BLaER1 treated with 17β-estradiol and CSF1 and Interleukin-3, amounts not matched to agents 10 nM and 100 nM (cell line): ENCODE data around the gene RASGRP4.
"Not testable (repeated sequence)": the region's sequence is repeated elsewhere in the genome, so short reads cannot be mapped to it uniquely, and the experiment has no call there.

Experiments
- H3K27ac ChIP-seq, 11 experiments: shearing (Covaris generic); formaldehyde crosslinking; 2 replicates each; pipeline ENCODE4 v1.8.1; 2022
- H3K27me3 ChIP-seq, 11 experiments: shearing (Covaris generic); formaldehyde crosslinking; 2 replicates each; pipeline ENCODE4 v1.8.1; 2022
- H3K36me3 ChIP-seq, 11 experiments: shearing (Covaris generic); formaldehyde crosslinking; 2 replicates each; pipeline ENCODE4 v1.8.1; 2022
- H3K4me1 ChIP-seq, 10 experiments: shearing (Covaris generic); formaldehyde crosslinking; 2 replicates each; pipeline ENCODE4 v1.8.1; 2022
- H3K4me2 ChIP-seq, 11 experiments: shearing (Covaris generic); formaldehyde crosslinking; 2 replicates each; pipeline ENCODE4 v1.8.1; 2022
- H3K4me3 ChIP-seq, 10 experiments: shearing (Covaris generic); formaldehyde crosslinking; 2 replicates each; pipeline ENCODE4 v1.8.1; 2022
- H3K9ac ChIP-seq, 11 experiments: shearing (Covaris generic); formaldehyde crosslinking; 2 replicates each; pipeline ENCODE4 v1.8.1; 2022
- H3K9me3 ChIP-seq, 11 experiments: shearing (Covaris generic); formaldehyde crosslinking; replicated peaks in 1 of 11; 2 replicates each; pipeline ENCODE4 v1.8.1; 2022
- H4K20me1 ChIP-seq, 11 experiments: shearing (Covaris generic); formaldehyde crosslinking; 2 replicates each; pipeline ENCODE4 v1.8.1; 2022
- Cebpa-rat ChIP-seq, 11 experiments: shearing (Covaris generic); IDR thresholded peaks; 2 replicates each; pipeline ENCODE4 v1.8.1; 2022

The RASGRP4 gene

DNA sequence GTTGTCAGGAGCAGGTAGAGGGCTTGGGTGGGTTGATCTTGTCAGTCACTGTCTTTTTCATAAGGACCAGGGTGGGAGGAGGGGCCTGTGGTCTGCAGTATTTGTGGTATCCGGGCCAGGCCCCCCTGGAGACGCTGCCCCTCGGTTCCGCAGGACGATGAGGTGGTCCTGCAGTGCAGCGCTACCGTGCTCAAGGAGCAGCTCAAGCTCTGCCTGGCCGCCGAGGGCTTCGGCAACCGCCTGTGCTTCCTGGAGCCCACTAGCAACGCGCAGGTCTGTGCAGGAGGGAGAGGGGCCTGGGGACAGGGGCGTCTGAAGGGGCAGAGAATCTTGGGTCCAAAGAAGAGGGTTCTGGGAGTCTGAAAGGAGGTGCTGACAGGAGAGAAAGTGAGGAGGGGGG is 14.6 kb upstream of the RASGRP4 start:
- H3K9me3 ChIP-seq: no peaks in the 10 kb centered on the region

GRCh38 chr19:38437917-38438316 is 11.9 kb upstream of the RASGRP4 start:
- no peak for TF ChIP-seq Cebpa-rat (IDR thresholded peaks at IDR 0.05)
- no peak overlapping the region for H3K9ac ChIP-seq

More for the DNA sequence above, 14.6 kb upstream of the RASGRP4 start:
- Histone ChIP-seq H3K36me3 (no peaks in the 10 kb centered on the region), H3K4me2 (no peak overlapping the region), H3K27me3 (no peaks in the 10 kb centered on the region), H3K27ac (no peak overlapping the region), H3K9ac (no peak overlapping the region), H3K4me1 (peaks cover 0 to 12% (median 2%) of the 10 kb centered on the region in 10 experiments; a peak in 8 of 20 replicates), H3K4me3 (no peak overlapping the region), H4K20me1 (peaks cover 0 to 6% (median 0%) of the 10 kb centered on the region in 11 experiments; a peak in 1 of 22 replicates)
- no peak for TF ChIP-seq Cebpa-rat (IDR thresholded peaks at IDR 0.05)

DNA sequence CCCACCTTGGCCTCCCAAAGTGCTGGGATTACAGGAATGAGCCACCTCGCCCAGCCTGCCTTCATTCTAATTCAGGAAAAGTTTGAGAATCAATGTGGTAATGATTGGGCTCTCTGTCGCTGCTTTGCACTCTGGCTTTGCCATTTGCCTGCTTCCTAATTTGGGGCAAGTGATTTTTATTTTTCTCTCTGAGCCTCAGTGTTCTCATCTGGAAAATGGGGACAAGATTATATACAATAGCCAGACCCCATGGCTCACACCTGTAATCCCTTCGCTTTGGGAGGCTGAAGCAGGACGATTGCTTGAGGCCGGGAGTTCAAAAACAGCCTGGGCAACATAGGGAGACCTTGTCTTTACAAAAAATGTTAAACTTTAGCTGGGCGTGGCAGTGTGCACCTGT is 11.3 kb upstream of the RASGRP4 start:
- Histone ChIP-seq H3K4me1 (peaks cover 8 to 31% (median 16%) of the 10 kb centered on the region in 10 experiments; a peak in 17 of 20 replicates), H3K36me3 (no peaks in the 10 kb centered on the region), H3K9ac (no peak overlapping the region), H3K4me2 (no peak overlapping the region), H4K20me1 (no peaks in the 10 kb centered on the region), H3K9me3 (no peaks in the 10 kb centered on the region), H3K4me3 (no peak overlapping the region), H3K27me3 (no peaks in the 10 kb centered on the region; a peak in 1 of 22 replicates), H3K27ac (no peak overlapping the region)
- TF ChIP-seq Cebpa-rat (IDR thresholded peaks at IDR 0.05): no peak

More at GRCh38 chr19:38437917-38438316, 11.9 kb upstream of the RASGRP4 start:
- Histone ChIP-seq H4K20me1 (no peaks in the 10 kb centered on the region), H3K27me3 (no peaks in the 10 kb centered on the region; a peak in 1 of 22 replicates), H3K4me2 (no peak overlapping the region), H3K9me3 (no peaks in the 10 kb centered on the region), H3K4me1 (peaks cover 8 to 31% (median 16%) of the 10 kb centered on the region in 10 experiments; a peak in 17 of 20 replicates), H3K36me3 (no peaks in the 10 kb centered on the region), H3K4me3 (no peak overlapping the region), H3K27ac (no peak overlapping the region)

GRCh38 chr19:38434549-38435051 is 8.6 kb upstream of the RASGRP4 start:
- H3K27ac ChIP-seq: peak overlapping the region in 1 of 11 experiments; percentile 8; a peak in 1 of 22 replicates

DNA sequence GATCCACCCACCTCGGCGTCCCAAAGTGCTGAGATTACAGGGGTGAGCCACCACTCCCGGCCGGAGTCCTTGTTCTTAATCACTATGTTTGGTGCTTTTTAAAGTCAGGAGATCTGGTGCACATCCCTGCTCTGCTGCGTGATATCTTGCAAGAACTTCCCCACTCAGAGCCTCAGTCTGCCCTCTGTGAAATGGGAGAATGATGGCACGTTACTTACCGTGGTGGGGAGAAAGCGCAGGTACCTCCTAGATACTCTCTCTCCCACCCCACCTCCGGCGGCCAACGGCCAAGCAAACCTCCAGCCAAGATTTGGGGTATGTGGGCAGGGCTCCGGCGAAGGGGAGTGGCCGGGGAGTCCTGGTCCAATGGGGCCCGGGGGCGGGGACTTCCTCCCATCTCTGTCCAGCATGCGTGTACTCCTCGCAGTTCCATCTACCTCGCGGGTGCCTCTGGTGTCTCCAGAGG is 7.3 kb upstream of the RASGRP4 start, which contains the start of gene RYR1:
Gene RYR1, plus strand, starts transcription at position 424 of the 466 bp plus-strand sequence. CDS start 139 bp downstream, outside the sequence.
- H3K4me3 ChIP-seq: peak within 1 kb of the TSS in 3 of 10 experiments; percentile 8 to 40 (median 10); a peak in 3 of 20 replicates
- H3K27me3 ChIP-seq: no peaks in the 10 kb centered on the region; a peak in 1 of 22 replicates
- no peak for TF ChIP-seq Cebpa-rat (IDR thresholded peaks at IDR 0.05)
- no peaks in the 10 kb centered on the region for H4K20me1 ChIP-seq
- no peaks in the 10 kb centered on the region for H3K9me3 ChIP-seq
- H3K4me1 ChIP-seq: peaks cover 11 to 51% (median 26%) of the 10 kb centered on the region in 10 experiments; a peak in 18 of 20 replicates
- peak within 1 kb of the TSS in 1 of 11 experiments; percentile 32; a peak in 2 of 22 replicates for H3K9ac ChIP-seq
- H3K27ac ChIP-seq: peak within 1 kb of the TSS in 1 of 11 experiments; percentile 8; a peak in 1 of 22 replicates
- H3K36me3 ChIP-seq: no peaks in the 10 kb centered on the region
- H3K4me2 ChIP-seq: peak within 1 kb of the TSS; percentile 10 to 91 (median 45); a peak in 21 of 22 replicates

More at GRCh38 chr19:38434549-38435051, 8.6 kb upstream of the RASGRP4 start:
- H3K4me3 ChIP-seq: peak overlapping the region in 3 of 10 experiments; percentile 8 to 40 (median 10); a peak in 4 of 20 replicates
- no peaks in the 10 kb centered on the region; a peak in 1 of 22 replicates for H3K27me3 ChIP-seq
- H3K9me3 ChIP-seq: no peaks in the 10 kb centered on the region
- peak overlapping the region; percentile 10 to 91 (median 45); a peak in 21 of 22 replicates for H3K4me2 ChIP-seq
- H3K36me3 ChIP-seq: no peaks in the 10 kb centered on the region
- no peaks in the 10 kb centered on the region for H4K20me1 ChIP-seq
- peak overlapping the region in 1 of 11 experiments; percentile 32; a peak in 2 of 22 replicates for H3K9ac ChIP-seq
- H3K4me1 ChIP-seq: peaks cover 10 to 44% (median 22%) of the 10 kb centered on the region in 10 experiments; a peak in 18 of 20 replicates
- TF ChIP-seq Cebpa-rat (IDR thresholded peaks at IDR 0.05): no peak

DNA sequence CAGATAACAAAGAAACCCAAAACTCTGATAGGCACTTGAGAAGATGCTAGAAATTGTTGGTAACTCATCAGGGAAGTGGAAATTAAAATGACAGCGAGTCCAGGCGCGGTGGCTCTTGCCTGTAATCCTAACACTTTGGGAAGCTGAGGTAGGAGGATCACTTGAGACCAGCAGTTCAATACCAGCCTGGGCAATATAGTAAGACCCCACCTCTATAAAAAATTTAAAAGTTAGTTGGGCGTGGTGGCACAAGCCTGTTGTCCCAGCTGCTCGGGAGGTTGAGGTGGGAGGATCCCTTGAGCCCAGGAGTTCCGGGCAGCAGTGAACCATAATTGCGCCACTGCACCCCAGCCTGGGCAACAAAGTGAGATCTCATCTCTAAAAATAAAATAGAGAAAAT is 4.9 kb upstream of the RASGRP4 start:
- Histone ChIP-seq H3K9me3 (no peaks in the 10 kb centered on the region), H3K4me3 (no peak overlapping the region), H4K20me1 (no peaks in the 10 kb centered on the region; a peak in 1 of 22 replicates), H3K4me1 (peaks cover 26 to 58% (median 42%) of the 10 kb centered on the region in 10 experiments), H3K4me2 (peak overlapping the region in 3 of 11 experiments; percentile 4 to 30 (median 7); a peak in 3 of 22 replicates), H3K27ac (no peak overlapping the region), H3K9ac (no peak overlapping the region), H3K27me3 (no peaks in the 10 kb centered on the region; a peak in 1 of 22 replicates), H3K36me3 (no peaks in the 10 kb centered on the region)
- TF ChIP-seq Cebpa-rat (IDR thresholded peaks at IDR 0.05): no peak

GRCh38 chr19:38429811-38430156 is 3.8 kb upstream of the RASGRP4 start:
- no peak for TF ChIP-seq Cebpa-rat (IDR thresholded peaks at IDR 0.05)
- H3K4me3 ChIP-seq: no peak overlapping the region
- H3K9me3 ChIP-seq: no peaks in the 10 kb centered on the region
- peak overlapping the region in 4 of 11 experiments; percentile 0 to 24 (median 7); a peak in 1 of 22 replicates for H3K4me2 ChIP-seq
- H4K20me1 ChIP-seq: peaks cover 0 to 7% (median 0%) of the 10 kb centered on the region in 11 experiments; a peak in 1 of 22 replicates
- no peak overlapping the region for H3K9ac ChIP-seq
- H3K27me3 ChIP-seq: no peaks in the 10 kb centered on the region; a peak in 1 of 22 replicates
- H3K4me1 ChIP-seq: peaks cover 34 to 61% (median 46%) of the 10 kb centered on the region in 10 experiments
- no peaks in the 10 kb centered on the region for H3K36me3 ChIP-seq
- no peak overlapping the region for H3K27ac ChIP-seq

- Histone ChIP-seq H3K4me1 (peaks cover 34 to 61% (median 45%) of the 10 kb centered on the region in 10 experiments), H3K36me3 (no peaks in the 10 kb centered on the region), H3K4me3 (no peak overlapping the region), H3K4me2 (peak overlapping the region in 4 of 11 experiments; percentile 0 to 24 (median 7); a peak in 1 of 22 replicates), H3K27me3 (no peaks in the 10 kb centered on the region; a peak in 1 of 22 replicates), H3K9me3 (no peaks in the 10 kb centered on the region), H3K9ac (0 out of 22 replicates have a peak overlapping the region, but pooled peaks of 1 of the 11 experiments have one; percentile 32), H4K20me1 (peaks cover 0 to 7% (median 0%) of the 10 kb centered on the region in 11 experiments; a peak in 1 of 22 replicates), H3K27ac (no peak overlapping the region)
- TF ChIP-seq Cebpa-rat (IDR thresholded peaks at IDR 0.05): no peak
Observed at GRCh38 chr19:38429055-38429810, 3.2 kb upstream of the RASGRP4 start.

- H3K27me3 ChIP-seq, H3K27ac ChIP-seq, H3K36me3 ChIP-seq, H3K4me3 ChIP-seq, H3K9me3 ChIP-seq, H3K9ac ChIP-seq, H4K20me1 ChIP-seq: not testable (repeated sequence)
- H3K4me1 ChIP-seq: peaks cover 40 to 75% (median 49%) of the 10 kb centered on the region in 10 experiments
- peak overlapping the region; percentile 85 to 99 (median 97); a peak in 20 of 22 replicates for H3K4me2 ChIP-seq
Observed at GRCh38 chr19:38427035-38427677, 1.1 kb upstream of the RASGRP4 start.
